ENCODE measurements around the gene HNMT.

Gene HNMT

DNA sequence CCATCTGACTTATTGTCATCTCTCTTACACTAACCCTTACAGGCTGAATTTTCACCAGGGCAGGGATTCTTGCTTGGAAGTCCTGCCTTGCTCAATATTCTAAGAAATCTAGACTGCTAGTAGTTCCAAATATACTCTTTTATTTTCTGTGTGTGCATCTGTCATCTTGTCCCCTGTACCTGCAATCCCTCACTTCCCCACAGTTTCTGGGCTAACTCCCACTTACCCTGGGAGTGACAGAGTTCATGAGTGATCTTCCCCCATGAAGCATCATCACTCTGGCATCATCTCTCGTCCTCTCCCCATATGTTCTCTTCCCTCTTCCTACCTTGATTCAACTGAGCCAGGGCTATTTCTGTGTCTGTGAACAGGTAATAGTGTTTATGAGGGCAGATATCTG lies 35.7 kb downstream of the HNMT start:
- Histone ChIP-seq H3K4me3 (ENCODE audit: low read length) (no peak overlapping the region), H3K36me3 (ENCODE audit: control insufficient read depth, low read depth, low read length) (no peaks in the 10 kb centered on the region), H3K27me3 (ENCODE audit: control insufficient read depth, insufficient read depth, low read length) (no peaks in the 10 kb centered on the region), H3K4me1 (ENCODE audit: control insufficient read depth, low read depth, low read length) (no peaks in the 10 kb centered on the region), H3K27ac (ENCODE audit: low read length) (no peak overlapping the region), H3K9me3 (ENCODE audit: control insufficient read depth, low read depth, low read length) (no peaks in the 10 kb centered on the region), H3K9ac (ENCODE audit: low read length) (no peak overlapping the region)

DNA sequence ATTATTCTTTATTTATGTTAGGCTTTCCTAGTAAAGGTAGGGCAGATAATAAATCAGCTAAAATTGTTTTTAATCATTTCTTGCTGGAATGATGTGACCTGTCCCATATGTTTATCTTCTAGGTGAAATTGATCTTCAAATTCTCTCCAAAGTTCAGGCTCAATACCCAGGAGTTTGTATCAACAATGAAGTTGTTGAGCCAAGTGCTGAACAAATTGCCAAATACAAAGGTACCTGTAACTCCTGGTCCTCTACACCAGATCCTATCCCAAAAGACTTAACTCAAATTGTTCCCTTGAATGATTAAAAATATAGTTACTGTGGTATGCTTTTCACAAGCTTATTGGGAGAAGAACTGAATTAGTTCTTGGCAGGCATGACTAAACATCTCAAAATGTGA lies 36.5 kb downstream of the HNMT start:
- no peaks in the 10 kb centered on the region for H3K27me3 ChIP-seq (ENCODE audit: control insufficient read depth, insufficient read depth, low read length)
- no peaks in the 10 kb centered on the region for H3K36me3 ChIP-seq (ENCODE audit: control insufficient read depth, low read depth, low read length)
- H3K9ac ChIP-seq (ENCODE audit: low read length) = no peak overlapping the region
- no peak overlapping the region for H3K4me3 ChIP-seq (ENCODE audit: low read length)
- no peak overlapping the region for H3K27ac ChIP-seq (ENCODE audit: low read length)
- H3K9me3 ChIP-seq (ENCODE audit: control insufficient read depth, low read depth, low read length) = no peaks in the 10 kb centered on the region
- no peaks in the 10 kb centered on the region for H3K4me1 ChIP-seq (ENCODE audit: control insufficient read depth, low read depth, low read length)

DNA sequence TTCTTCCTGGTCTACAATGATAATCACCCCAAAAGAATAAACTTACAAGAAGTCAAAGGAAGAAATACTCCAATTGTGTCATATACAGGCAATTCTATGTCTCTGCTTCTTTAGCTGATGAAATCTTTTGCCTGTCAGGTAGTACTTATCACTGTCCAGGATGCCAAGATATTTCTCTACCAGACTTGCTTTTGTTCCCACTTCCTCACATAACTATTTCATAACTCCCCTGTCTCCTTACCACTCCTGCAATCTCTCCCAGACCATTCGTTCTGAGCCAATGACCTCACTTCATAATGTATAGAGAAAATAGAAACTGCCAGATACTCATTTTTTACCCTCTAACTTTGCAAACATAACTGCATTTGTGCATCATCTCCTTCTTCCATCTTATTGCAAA lies 39.1 kb downstream of the HNMT start:
- Histone ChIP-seq H3K4me1 (ENCODE audit: control insufficient read depth, low read depth, low read length) (no peaks in the 10 kb centered on the region), H3K27me3 (ENCODE audit: control insufficient read depth, insufficient read depth, low read length) (no peaks in the 10 kb centered on the region), H3K27ac (ENCODE audit: low read length) (no peak overlapping the region), H3K4me3 (ENCODE audit: low read length) (no peak overlapping the region), H3K9ac (ENCODE audit: low read length) (no peak overlapping the region), H3K9me3 (ENCODE audit: control insufficient read depth, low read depth, low read length) (no peaks in the 10 kb centered on the region), H3K36me3 (ENCODE audit: control insufficient read depth, low read depth, low read length) (no peaks in the 10 kb centered on the region)

DNA sequence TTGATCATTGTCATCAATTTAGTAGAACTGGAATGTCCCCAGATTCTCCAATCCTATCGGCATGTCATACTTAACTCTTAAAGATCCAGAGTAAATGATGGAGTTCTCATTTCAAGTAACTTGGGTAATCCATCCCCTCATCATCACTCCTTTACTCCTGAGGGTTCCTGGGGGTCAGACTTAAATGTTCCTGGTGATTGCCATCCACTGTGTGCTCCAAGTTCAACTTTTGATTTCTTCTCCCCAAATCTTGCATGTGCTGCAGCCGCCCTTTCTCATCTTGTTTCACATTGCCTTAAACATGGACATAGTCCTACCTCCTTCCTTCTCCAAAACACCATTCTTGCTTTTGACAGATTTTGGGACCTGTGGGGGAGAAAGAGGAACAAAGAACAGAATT lies 43.2 kb downstream of the HNMT start:
- Histone ChIP-seq H3K36me3 (ENCODE audit: control insufficient read depth, low read depth, low read length) (no peaks in the 10 kb centered on the region), H3K9me3 (ENCODE audit: control insufficient read depth, low read depth, low read length) (no peaks in the 10 kb centered on the region)

DNA sequence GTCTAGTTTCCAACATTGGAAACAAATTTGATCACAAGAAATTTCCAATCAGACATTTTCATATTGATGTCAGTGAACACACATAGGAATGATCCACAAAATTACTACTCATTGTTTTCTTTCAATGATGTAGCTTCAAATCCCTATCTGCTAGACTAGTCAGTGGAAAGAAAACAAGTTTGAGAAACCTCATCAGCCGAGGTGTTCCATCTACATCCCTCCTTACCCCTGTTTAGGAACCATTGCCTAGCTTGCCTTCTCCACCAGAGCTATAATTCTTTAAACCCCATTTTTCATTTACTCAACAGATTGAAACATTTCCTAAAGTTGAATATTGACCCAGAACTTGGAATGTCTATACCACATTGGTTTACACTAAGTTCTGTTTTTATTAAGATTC lies 45.3 kb downstream of the HNMT start:
- Histone ChIP-seq H3K36me3 (ENCODE audit: control insufficient read depth, low read depth, low read length) (no peaks in the 10 kb centered on the region), H3K9ac (ENCODE audit: low read length) (no peak overlapping the region), H3K9me3 (ENCODE audit: control insufficient read depth, low read depth, low read length) (no peaks in the 10 kb centered on the region), H3K4me3 (ENCODE audit: low read length) (no peak overlapping the region), H3K27ac (ENCODE audit: low read length) (no peak overlapping the region), H3K4me1 (ENCODE audit: control insufficient read depth, low read depth, low read length) (no peaks in the 10 kb centered on the region), H3K27me3 (ENCODE audit: control insufficient read depth, insufficient read depth, low read length) (no peaks in the 10 kb centered on the region)

More for the DNA sequence above, 43.2 kb downstream of the HNMT start:
- no peaks in the 10 kb centered on the region for H3K27me3 ChIP-seq (ENCODE audit: control insufficient read depth, insufficient read depth, low read length)
- H3K27ac ChIP-seq (ENCODE audit: low read length) = no peak overlapping the region
- no peak overlapping the region for H3K4me3 ChIP-seq (ENCODE audit: low read length)
- H3K9ac ChIP-seq (ENCODE audit: low read length) = no peak overlapping the region
- no peaks in the 10 kb centered on the region for H3K4me1 ChIP-seq (ENCODE audit: control insufficient read depth, low read depth, low read length)

DNA sequence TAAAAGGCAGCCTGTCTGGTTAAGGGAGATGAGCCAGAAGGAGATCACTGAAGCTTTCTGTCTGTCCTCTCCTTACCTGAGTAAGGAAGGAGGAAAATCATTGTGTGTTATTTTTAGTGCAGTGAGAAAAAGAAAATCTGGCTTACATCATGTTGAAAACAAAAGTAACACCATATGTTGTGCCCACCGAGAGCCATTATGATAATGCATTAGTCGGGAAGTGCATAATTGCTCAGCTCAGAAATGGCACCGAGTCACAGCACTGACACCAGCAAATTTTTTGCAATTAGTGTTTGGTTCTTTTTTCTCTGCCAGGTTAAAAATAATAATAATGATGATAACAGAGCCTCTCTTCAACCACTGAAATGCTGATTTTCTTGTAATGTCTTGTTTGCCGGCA lies 46.6 kb downstream of the HNMT start:
- no peaks in the 10 kb centered on the region for H3K9me3 ChIP-seq (ENCODE audit: control insufficient read depth, low read depth, low read length)
- no peak overlapping the region for H3K9ac ChIP-seq (ENCODE audit: low read length)
- no peak overlapping the region for H3K4me3 ChIP-seq (ENCODE audit: low read length)
- H3K4me1 ChIP-seq (ENCODE audit: control insufficient read depth, low read depth, low read length) = no peaks in the 10 kb centered on the region
- no peaks in the 10 kb centered on the region for H3K27me3 ChIP-seq (ENCODE audit: control insufficient read depth, insufficient read depth, low read length)
- no peak overlapping the region for H3K27ac ChIP-seq (ENCODE audit: low read length)
- H3K36me3 ChIP-seq (ENCODE audit: control insufficient read depth, low read depth, low read length) = no peaks in the 10 kb centered on the region

DNA sequence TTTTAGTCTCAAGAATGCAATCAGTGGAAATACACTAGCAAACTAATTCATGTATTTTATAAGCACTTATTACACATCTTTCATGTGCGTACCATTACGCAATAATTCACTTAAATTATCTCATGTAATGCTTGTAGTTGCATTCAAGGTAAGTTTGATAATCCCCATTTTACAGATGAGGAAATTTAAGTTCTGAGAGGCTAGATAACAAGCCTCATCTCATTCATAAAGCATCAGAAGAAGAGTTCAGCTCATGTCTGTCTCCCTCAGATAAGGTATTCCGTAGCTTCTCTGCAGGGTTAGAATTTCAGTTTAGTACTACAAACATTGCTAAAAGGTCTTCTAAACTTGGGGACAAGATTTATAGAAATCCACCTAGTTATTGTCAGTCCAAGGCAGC lies 47.8 kb downstream of the HNMT start:
- no peak overlapping the region for H3K4me3 ChIP-seq (ENCODE audit: low read length)
- H3K27ac ChIP-seq (ENCODE audit: low read length) = no peak overlapping the region
- H3K4me1 ChIP-seq (ENCODE audit: control insufficient read depth, low read depth, low read length) = no peaks in the 10 kb centered on the region
- no peaks in the 10 kb centered on the region for H3K9me3 ChIP-seq (ENCODE audit: control insufficient read depth, low read depth, low read length)
- H3K36me3 ChIP-seq (ENCODE audit: control insufficient read depth, low read depth, low read length) = no peaks in the 10 kb centered on the region
- H3K9ac ChIP-seq (ENCODE audit: low read length) = no peak overlapping the region
- H3K27me3 ChIP-seq (ENCODE audit: control insufficient read depth, insufficient read depth, low read length) = no peaks in the 10 kb centered on the region

DNA sequence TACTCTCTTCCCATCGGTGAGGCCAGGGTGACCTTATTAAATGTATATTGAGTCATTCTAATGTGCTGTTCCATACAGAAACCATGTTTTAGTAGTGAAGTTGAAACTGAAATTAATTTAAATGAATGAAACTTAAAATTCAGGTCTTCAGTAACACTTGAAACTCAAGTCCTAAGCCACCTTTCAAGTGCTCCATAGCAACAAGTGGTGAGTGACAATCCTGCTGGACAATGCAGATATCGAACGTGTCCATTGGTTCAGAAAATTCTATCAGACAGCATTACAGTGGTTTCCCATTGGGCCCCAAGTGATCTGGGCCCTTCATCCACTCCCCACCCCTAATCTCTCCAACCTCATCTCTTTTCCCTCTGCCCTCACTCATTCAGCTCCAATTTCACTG lies 48.7 kb downstream of the HNMT start:
- H3K9ac ChIP-seq (ENCODE audit: low read length) = no peak overlapping the region
- no peaks in the 10 kb centered on the region for H3K27me3 ChIP-seq (ENCODE audit: control insufficient read depth, insufficient read depth, low read length)
- no peaks in the 10 kb centered on the region for H3K36me3 ChIP-seq (ENCODE audit: control insufficient read depth, low read depth, low read length)
- no peaks in the 10 kb centered on the region for H3K9me3 ChIP-seq (ENCODE audit: control insufficient read depth, low read depth, low read length)
- H3K4me3 ChIP-seq (ENCODE audit: low read length) = no peak overlapping the region
- no peak overlapping the region for H3K27ac ChIP-seq (ENCODE audit: low read length)
- H3K4me1 ChIP-seq (ENCODE audit: control insufficient read depth, low read depth, low read length) = no peaks in the 10 kb centered on the region

DNA sequence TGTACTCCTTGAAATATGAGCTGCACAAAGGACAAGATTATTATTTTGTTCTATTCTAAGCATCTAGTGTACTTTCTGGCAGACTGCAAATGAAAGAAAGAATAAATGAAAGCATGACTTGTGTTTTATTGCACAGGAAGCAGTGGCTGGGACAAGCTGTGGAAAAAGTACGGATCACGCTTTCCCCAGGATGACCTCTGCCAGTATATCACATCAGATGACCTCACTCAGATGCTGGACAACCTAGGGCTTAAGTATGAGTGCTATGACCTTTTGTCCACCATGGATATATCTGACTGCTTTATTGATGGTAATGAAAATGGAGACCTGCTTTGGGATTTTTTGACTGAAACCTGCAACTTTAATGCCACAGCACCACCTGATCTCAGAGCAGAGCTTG lies 49.4 kb downstream of the HNMT start:
- H3K9me3 ChIP-seq (ENCODE audit: control insufficient read depth, low read depth, low read length) = no peaks in the 10 kb centered on the region
- H3K27ac ChIP-seq (ENCODE audit: low read length) = no peak overlapping the region
- no peak overlapping the region for H3K9ac ChIP-seq (ENCODE audit: low read length)
- no peaks in the 10 kb centered on the region for H3K36me3 ChIP-seq (ENCODE audit: control insufficient read depth, low read depth, low read length)
- no peak overlapping the region for H3K4me3 ChIP-seq (ENCODE audit: low read length)
- no peaks in the 10 kb centered on the region for H3K4me1 ChIP-seq (ENCODE audit: control insufficient read depth, low read depth, low read length)
- H3K27me3 ChIP-seq (ENCODE audit: control insufficient read depth, insufficient read depth, low read length) = no peaks in the 10 kb centered on the region

DNA sequence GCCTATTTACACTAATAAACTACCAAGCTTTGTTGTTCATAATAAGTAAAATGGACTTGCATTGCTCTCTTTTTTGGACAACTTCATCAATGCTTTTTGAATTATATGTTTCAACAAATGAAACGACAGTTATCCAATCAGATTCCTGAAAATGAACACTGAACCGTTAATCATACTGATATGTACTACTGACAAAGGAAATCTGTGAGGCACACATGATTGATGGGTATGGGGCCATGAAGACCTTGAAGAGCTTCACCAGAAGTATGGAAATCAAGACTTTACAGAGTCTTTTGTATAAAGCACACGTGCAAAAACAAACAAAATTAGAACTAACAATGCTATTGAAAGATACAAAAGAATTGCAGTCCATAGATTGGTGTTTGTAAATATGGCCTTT lies 51.2 kb downstream of the HNMT start:
- Histone ChIP-seq H3K36me3 (ENCODE audit: control insufficient read depth, low read depth, low read length) (no peaks in the 10 kb centered on the region), H3K4me1 (ENCODE audit: control insufficient read depth, low read depth, low read length) (no peaks in the 10 kb centered on the region), H3K27ac (ENCODE audit: low read length) (no peak overlapping the region), H3K27me3 (ENCODE audit: control insufficient read depth, insufficient read depth, low read length) (no peaks in the 10 kb centered on the region), H3K4me3 (ENCODE audit: low read length) (no peak overlapping the region), H3K9me3 (ENCODE audit: control insufficient read depth, low read depth, low read length) (no peaks in the 10 kb centered on the region), H3K9ac (ENCODE audit: low read length) (no peak overlapping the region)

DNA sequence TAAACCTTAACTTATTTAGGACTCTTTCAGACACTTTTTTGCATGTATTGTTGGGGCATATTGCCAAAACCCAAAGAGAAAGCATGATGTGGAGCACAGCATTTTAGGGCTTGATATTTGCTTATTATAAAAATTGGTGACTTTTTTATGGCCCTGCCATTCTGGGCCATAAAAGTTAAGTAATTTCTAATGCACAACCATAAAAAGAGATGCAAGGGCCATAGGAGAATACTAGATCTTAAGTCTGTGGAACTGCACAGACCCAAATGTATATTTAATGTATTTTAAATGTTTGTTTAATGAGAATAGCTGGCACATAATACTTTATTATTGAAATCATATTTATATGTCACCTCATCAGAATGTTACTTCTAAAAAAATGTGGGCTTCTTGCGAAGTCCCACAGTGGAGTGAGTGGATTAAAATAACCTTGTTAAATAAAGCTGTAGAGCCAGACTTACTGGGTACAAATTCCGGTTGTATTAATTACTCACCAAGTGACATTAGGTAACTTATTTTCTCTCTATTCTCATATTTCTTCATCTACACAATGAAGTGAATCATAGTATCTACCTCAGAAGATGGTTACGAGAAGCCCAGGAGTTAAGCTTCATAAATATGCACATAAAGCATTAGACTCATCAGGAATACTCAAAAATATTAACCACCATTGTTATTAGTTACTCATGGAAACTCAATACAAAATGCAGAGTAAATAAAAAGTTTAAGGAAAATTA lies 52.2 kb downstream of the HNMT start:
- Histone ChIP-seq H3K27me3 (ENCODE audit: control insufficient read depth, insufficient read depth, low read length) (no peaks in the 10 kb centered on the region), H3K36me3 (ENCODE audit: control insufficient read depth, low read depth, low read length) (no peaks in the 10 kb centered on the region), H3K9ac (ENCODE audit: low read length) (no peak overlapping the region), H3K4me1 (ENCODE audit: control insufficient read depth, low read depth, low read length) (no peaks in the 10 kb centered on the region), H3K9me3 (ENCODE audit: control insufficient read depth, low read depth, low read length) (no peaks in the 10 kb centered on the region), H3K27ac (ENCODE audit: low read length) (no peak overlapping the region), H3K4me3 (ENCODE audit: low read length) (no peak overlapping the region)

DNA sequence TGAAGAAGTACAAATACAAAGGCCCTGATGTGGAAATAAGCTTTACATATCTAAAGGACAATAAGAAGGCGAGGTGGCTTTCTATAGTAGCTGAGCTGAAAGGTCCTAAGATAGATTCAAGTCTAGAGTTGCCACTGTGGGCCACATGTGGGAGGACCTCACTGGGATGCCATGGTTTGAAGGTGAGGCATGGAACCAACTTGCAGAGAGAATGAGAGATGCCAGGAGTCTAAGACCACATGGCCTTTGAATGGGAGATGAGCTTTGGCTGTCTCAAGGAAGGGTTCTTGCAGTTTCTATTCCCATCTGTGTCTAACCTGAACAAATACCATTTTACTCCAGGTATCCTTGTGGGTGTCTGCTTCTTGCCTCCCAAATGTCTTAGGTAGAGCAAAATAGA lies 53.6 kb downstream of the HNMT start:
- no peak overlapping the region for H3K9ac ChIP-seq (ENCODE audit: low read length)
- H3K4me1 ChIP-seq (ENCODE audit: control insufficient read depth, low read depth, low read length) = no peaks in the 10 kb centered on the region
- H3K36me3 ChIP-seq (ENCODE audit: control insufficient read depth, low read depth, low read length) = no peaks in the 10 kb centered on the region
- no peaks in the 10 kb centered on the region for H3K27me3 ChIP-seq (ENCODE audit: control insufficient read depth, insufficient read depth, low read length)
- no peak overlapping the region for H3K27ac ChIP-seq (ENCODE audit: low read length)
- H3K4me3 ChIP-seq (ENCODE audit: low read length) = no peak overlapping the region
- no peaks in the 10 kb centered on the region for H3K9me3 ChIP-seq (ENCODE audit: control insufficient read depth, low read depth, low read length)
